Activated T-cell treated with anti-CD3 and anti-CD28 coated beads, Interleukin-2, amount 50 U/mL, for 24 hours (primary cell): Measurements from ENCODE around the gene TNS2.
A peak's percentile ranks its signal among the peaks of the same experiment; 100 is the strongest.

Experiments used
- DNase-seq: peaks from one replicate; pipeline ENCODE4 v3.0.0-alpha.2; 2020
- H3K27ac Mint-ChIP-seq: 2 replicates; pipeline ENCODE4 v1.8.0; 2020; ENCODE audit warnings: mild to moderate bottlenecking, mixed read lengths
- H3K27me3 Mint-ChIP-seq: 2 replicates; pipeline ENCODE4 v1.8.0; 2020; ENCODE audit warnings: mixed read lengths
- H3K36me3 Mint-ChIP-seq: 2 replicates; pipeline ENCODE4 v1.8.0; 2020; ENCODE audit warnings: low read depth, mixed read lengths
- H3K4me1 Mint-ChIP-seq: 2 replicates; pipeline ENCODE4 v1.8.0; 2020; ENCODE audit warnings: low read depth, mixed read lengths
- H3K4me3 Mint-ChIP-seq: 2 replicates; pipeline ENCODE4 v1.8.0; 2020; ENCODE audit warnings: mild to moderate bottlenecking, moderate library complexity, mixed read lengths
- H3K9me3 Mint-ChIP-seq: 2 replicates; pipeline ENCODE4 v1.8.0; 2020; ENCODE audit warnings: mixed read lengths

TNS2 gene

DNA sequence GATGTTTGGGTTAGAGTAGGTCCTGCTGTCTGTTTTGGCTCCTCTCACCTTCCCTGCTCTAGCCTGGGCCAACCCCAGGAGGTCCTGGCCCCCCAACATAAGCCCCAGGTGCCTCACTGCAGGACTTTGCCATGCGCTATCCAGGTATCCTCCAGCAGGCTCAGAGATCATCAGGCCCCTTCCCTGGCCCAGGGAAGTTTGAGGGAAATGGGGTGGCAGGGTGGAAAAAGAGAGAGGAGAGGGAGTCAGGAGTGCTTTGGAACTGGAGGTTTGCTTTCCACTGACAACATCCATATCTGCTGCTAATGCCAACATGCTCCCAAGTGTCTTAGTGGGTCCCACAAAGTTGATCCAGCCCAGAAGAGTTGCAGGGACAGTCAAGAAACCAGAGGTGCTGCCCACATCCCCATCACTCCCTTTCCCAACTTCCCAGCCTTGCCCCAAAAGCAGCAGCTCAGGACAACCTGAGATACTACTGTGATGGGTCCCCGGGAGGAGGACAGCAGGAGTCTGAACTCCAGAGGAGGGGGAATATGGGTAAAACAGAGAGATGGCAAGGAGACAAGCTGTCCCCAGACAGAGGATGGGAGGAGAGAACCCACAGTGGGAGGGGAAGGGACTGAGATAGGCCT, 677 bp downstream of the TNS2 start:
- H3K36me3 Mint-ChIP-seq, result peaks cover 3% of the 10 kb centered on the region
- H3K9me3 Mint-ChIP-seq, result no peaks in the 10 kb centered on the region
- peaks cover 40% of the 10 kb centered on the region for H3K4me1 Mint-ChIP-seq
- no peak overlapping the region for H3K4me3 Mint-ChIP-seq
- DNase-seq, result no peak
- H3K27ac Mint-ChIP-seq, result peak overlapping the region; percentile 16
- H3K27me3 Mint-ChIP-seq, result peaks cover 4% of the 10 kb centered on the region

DNA sequence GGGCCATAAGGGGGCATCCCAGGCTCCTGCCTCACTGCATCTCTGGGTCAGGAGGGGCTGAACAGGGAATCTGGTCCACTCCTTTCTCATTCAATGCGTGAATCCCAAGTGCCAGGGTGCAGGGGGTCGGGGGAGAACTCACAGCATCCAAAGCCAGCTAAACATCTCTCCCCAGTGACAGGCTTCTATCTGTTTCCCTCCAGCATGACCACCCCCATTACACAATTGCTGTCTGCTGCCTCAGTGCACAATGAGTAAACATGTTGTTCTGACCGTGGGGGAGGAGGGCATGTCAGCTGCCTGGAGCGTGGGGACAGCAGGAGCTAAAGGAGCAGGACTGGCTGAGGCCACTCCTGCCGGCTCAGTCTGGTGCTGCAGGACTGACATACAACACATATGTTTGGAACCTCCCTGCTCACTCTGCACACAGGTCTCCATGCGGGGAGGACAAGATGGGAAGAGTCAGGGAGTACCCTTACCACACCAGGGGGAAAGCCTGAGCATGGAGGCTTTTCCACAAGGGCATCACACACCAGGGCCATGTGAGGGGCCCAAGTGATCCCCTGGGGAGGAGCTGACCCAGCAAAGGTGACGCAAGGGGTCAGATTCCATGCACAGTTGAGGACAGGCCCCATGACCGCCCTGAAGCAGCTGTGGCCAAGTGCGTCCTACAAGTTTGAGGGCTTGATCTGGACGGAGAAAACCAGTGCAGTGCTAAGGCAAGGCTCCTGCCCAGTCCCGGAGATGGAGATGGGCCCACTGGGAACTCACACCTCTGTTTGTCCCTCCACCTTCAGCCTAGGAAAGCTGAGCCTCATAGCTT, 1.4 kb downstream of the TNS2 start:
- H3K9me3 Mint-ChIP-seq, result no peaks in the 10 kb centered on the region
- no peak for DNase-seq
- H3K4me3 Mint-ChIP-seq, result no peak overlapping the region
- peaks cover 3% of the 10 kb centered on the region for H3K36me3 Mint-ChIP-seq
- peak overlapping the region; percentile 60 for H3K27ac Mint-ChIP-seq
- no peaks in the 10 kb centered on the region for H3K27me3 Mint-ChIP-seq
- H3K4me1 Mint-ChIP-seq, result peaks cover 33% of the 10 kb centered on the region

DNA sequence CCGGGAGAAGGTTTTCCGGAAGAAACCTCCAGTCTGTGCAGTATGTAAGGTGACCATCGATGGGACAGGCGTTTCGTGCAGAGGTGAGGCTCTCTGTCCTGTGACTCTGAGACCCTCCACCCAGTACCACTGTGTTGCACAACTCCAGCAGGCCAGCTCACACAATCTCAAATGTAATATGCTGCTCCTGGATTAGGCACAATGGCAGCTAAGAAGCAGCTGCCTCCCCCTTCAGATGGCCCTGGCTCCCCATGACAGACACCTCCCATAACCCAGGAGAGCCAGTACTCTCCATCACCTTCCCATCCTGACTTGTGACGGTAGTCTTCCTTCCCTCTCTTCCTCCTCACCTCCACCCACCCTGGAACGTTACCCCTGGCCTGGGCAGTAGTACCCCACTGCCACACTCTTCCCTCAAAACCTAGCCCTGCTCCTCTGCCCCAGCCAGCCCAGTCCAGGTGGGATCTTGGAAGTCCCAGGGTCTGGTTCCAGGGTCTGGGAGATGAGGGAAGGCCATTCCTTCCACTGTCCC, 2.1 kb downstream of the TNS2 start:
- Mint-ChIP-seq H3K27ac (peak overlapping the region; percentile 69), H3K27me3 (no peaks in the 10 kb centered on the region), H3K9me3 (no peaks in the 10 kb centered on the region), H3K4me1 (peaks cover 26% of the 10 kb centered on the region), H3K4me3 (peak overlapping the region; percentile 18), H3K36me3 (peaks cover 3% of the 10 kb centered on the region)
- no peak for DNase-seq

DNA sequence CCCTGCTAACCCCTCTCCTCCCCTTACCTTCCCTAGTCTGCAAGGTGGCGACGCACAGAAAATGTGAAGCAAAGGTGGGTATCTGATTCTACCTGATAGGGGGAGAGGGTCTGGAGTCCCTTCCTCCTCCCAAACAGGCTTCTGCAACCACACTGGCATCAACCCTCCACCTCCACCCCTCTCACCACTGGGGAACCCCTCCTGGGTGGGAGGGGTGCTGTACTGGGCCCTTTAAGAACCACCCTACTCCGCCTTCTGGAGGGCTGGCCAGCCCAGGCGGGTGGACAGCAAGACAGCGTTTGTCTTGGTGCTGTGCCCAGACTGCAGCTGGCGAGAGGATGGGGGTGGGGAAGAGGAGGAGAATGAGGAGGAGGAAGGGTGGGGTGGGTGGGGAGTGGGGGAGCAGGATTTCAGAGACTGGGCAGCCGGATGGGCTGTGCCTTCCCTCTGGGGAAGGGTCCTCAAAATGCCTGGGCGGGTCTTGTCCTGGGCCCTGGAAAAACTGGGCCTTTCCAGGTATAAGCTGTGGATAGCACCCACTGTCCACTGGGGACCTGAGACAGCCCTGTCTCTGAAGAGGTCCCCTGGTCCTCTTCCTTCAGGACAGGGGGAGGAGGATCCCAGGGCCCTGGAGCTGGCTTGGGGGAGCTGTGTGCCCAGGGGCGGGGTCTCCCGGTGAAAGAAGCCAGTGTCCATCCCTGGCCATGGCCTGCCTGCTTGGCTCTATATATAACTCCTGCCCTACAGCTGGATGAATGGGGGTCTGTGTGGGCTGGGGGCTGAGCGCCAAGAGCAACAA, 2.8 kb downstream of the TNS2 start:
- peak overlapping the region; percentile 18 for H3K4me3 Mint-ChIP-seq
- H3K27me3 Mint-ChIP-seq, result no peaks in the 10 kb centered on the region
- peaks cover 26% of the 10 kb centered on the region for H3K4me1 Mint-ChIP-seq
- DNase-seq, result no peak
- H3K9me3 Mint-ChIP-seq, result no peaks in the 10 kb centered on the region
- H3K27ac Mint-ChIP-seq, result peak overlapping the region; percentile 69
- peaks cover 3% of the 10 kb centered on the region for H3K36me3 Mint-ChIP-seq

DNA sequence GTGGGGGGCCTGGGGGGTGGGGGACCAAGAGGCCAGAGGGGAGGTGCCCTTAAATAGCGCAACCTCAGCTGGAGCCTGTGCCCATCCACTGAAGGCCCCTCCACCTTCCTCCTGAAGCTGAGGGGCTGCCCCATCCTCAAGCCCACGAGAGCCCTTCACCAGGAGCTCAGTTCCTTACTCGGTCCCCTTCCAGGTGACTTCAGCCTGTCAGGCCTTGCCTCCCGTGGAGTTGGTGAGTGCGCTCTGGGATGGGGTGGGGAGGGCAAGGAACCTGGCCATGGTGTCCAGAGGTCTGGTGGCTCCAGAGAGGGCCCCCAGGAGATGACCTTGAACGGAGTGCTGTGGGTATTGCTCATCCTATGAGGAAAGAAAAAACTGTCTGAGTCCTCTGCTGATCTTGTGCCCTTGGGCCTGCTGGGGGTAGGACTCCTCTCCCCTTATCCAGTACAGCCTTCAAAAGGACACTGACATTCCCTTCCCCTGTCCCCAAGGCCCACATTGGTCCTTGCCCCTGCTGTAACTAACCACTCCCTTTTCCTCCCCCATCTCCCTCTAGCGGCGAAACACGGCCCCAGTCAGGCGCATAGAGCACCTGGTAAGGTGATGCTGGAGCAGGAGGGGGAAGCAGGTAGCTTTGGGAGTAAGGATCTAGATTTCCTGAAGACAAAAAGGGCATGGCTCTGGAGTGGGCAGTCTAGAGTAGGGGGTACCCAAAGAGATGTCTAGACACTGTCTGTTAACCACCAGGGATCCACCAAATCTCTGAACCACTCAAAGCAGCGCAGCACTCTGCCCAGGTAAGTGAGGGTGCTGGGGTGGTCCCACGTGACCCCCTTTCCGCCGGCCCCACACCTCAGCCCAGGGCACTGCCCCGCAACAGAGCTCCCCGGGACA, 3.6 kb downstream of the TNS2 start:
- Mint-ChIP-seq H3K4me3 (peak overlapping the region; percentile 93), H3K4me1 (peaks cover 22% of the 10 kb centered on the region), H3K36me3 (peaks cover 3% of the 10 kb centered on the region), H3K9me3 (no peaks in the 10 kb centered on the region), H3K27me3 (no peaks in the 10 kb centered on the region), H3K27ac (peak overlapping the region; percentile 97)
- DNase-seq, result peak; percentile 68

DNA sequence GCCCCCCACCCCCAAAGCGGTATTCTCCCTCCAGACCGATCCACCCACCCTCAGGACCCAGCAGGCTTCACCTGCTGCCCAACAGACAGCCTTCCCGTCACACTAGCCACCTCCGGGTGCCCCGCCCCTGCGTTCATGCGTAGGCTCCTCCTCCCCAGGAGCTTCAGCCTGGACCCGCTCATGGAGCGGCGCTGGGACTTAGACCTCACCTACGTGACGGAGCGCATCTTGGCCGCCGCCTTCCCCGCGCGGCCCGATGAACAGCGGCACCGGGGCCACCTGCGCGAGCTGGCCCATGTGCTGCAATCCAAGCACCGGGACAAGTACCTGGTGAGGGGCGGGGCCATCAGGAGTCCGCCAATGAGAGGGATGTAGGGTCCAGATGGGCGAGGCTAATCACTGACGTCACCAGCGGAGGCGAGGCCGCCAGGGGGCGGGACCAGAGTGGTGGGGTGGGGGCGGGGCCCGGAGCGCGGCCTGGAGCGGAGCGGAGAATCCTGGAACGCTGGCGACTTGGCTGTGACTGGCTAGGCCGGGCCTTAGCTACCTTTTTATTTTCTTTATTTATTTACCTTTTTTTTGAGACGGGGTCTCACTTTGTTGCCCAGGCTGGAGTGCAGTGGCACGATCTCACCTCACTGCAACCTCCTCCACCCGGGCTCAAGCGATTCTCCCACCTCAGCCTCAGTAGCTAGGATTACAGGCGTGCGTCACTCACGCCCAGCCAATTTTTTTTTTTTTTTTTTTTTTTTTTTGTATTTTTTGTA, 4.4 kb downstream of the TNS2 start:
- peaks cover 14% of the 10 kb centered on the region for H3K4me1 Mint-ChIP-seq
- no peaks in the 10 kb centered on the region for H3K9me3 Mint-ChIP-seq

DNA sequence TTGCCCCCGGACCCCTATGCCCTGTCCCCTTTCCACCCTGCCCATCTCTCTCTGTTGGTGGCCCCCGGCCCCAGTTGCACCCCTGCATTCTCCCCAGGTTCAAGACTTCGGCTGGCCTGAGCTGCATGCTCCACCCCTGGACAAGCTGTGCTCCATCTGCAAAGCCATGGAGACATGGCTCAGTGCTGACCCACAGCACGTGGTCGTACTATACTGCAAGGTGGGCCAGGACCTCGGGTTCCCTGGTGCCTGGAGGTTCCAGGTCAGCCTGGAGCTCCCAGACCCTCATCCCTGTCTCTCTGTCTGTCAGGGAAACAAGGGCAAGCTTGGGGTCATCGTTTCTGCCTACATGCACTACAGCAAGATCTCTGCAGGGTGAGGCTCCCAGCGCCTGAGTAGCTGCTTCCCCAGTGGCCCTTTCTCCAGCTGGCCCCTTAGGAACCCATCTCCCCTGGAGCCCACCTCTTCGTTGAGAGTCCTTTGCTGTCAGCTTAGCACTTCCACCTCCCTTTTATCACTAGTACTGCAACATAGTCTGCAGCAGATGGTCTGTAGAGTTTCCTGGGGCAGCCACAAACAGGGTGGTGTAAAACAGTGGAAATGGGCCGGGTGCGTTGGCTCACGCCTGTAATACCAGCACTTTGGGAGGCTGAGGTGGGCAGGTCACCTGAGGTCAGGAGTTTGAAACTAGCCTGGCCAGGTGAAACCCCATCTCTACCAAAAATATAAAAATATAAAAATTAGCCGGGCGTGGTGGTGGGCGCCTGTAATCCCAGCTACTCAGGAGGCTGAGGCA, 5.8 kb downstream of the TNS2 start:
- Mint-ChIP-seq H3K36me3 (peaks cover 3% of the 10 kb centered on the region), H3K4me1 (peaks cover 11% of the 10 kb centered on the region), H3K27ac (no peak overlapping the region), H3K27me3 (no peaks in the 10 kb centered on the region), H3K4me3 (no peak overlapping the region), H3K9me3 (no peaks in the 10 kb centered on the region)
- no peak for DNase-seq

More for the DNA sequence above, 4.4 kb downstream of the TNS2 start:
- peak overlapping the region; percentile 93 for H3K4me3 Mint-ChIP-seq
- DNase-seq, result peak; percentile 95
- H3K27me3 Mint-ChIP-seq, result no peaks in the 10 kb centered on the region
- H3K36me3 Mint-ChIP-seq, result peaks cover 3% of the 10 kb centered on the region
- peak overlapping the region; percentile 97 for H3K27ac Mint-ChIP-seq

DNA sequence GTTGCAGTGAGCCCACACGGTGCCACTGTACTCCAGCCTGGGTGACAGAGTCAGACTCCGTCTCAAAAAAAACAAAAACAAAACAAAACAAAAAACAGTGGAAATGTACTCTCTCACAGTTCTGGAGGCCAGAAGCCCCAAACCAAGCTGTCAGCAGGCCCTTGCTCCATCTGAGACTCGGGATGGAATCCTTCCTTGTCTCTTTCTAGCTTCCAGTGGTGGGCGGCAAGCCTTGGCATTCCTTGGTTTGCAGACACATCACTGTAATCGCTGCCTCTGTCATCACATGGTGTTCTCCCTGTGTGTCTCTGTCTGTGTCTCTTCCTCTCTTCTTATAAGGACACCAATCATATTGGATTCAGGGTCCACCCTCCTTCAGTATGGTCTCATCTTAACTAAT, 6.4 kb downstream of the TNS2 start:
- peaks cover 10% of the 10 kb centered on the region for H3K4me1 Mint-ChIP-seq
- H3K27ac Mint-ChIP-seq, result no peak overlapping the region
- no peak overlapping the region for H3K4me3 Mint-ChIP-seq
- DNase-seq, result no peak
- peaks cover 3% of the 10 kb centered on the region for H3K36me3 Mint-ChIP-seq
- no peaks in the 10 kb centered on the region for H3K9me3 Mint-ChIP-seq
- H3K27me3 Mint-ChIP-seq, result no peaks in the 10 kb centered on the region

DNA sequence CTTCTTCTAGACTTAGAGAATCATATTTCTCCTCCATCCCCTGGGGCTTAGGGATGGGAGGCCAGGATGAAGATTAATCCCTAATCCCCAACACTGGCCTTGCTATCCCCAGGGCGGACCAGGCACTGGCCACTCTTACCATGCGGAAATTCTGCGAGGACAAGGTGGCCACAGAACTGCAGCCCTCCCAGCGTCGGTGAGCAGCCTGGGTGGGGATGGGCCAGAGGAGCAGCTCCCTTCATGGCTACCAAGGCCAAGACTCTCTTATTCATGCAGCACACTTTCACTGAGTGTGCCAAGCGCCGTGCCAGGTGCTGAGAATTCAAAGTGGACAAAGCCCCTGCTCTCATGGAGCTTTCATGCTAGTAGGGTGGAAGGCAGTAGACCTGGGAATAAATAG, 7.0 kb downstream of the TNS2 start:
- H3K4me1 Mint-ChIP-seq, result peaks cover 10% of the 10 kb centered on the region
- no peak overlapping the region for H3K27ac Mint-ChIP-seq
- no peak overlapping the region for H3K4me3 Mint-ChIP-seq
- peaks cover 3% of the 10 kb centered on the region for H3K36me3 Mint-ChIP-seq
- no peak for DNase-seq
- no peaks in the 10 kb centered on the region for H3K9me3 Mint-ChIP-seq
- H3K27me3 Mint-ChIP-seq, result no peaks in the 10 kb centered on the region

DNA sequence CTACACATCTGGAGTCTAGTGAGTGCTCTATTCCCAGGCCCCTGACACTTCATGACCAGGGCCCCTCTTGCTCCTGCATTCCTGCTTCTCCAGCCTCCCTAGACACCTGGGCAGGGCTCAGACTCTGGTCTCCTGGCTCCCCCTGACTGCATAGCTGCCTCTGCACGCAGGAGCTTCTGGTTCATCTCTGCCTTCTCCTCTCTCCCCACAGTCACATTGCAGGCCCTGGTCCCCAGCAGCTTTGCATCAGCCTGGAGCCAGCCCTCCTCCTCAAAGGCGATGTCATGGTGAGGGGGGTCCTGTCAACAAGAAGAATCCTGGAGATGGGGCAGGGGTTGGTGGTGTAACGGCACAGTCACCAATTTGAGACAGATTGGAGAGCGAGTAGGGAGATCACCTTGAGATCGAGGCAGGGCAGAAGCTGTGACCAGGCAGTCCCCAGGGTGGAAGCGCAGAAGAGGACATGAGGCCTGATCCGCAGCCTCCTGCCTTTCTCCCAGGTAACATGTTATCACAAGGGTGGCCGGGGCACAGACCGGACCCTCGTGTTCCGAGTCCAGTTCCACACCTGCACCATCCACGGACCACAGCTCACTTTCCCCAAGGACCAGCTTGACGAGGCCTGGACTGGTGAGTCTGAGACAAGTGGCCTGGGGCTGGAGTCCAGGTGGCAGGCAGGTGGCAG, 8.1 kb downstream of the TNS2 start:
- no peak overlapping the region for H3K4me3 Mint-ChIP-seq
- peaks cover 10% of the 10 kb centered on the region for H3K4me1 Mint-ChIP-seq
- H3K27me3 Mint-ChIP-seq, result no peaks in the 10 kb centered on the region
- no peaks in the 10 kb centered on the region for H3K9me3 Mint-ChIP-seq
- H3K36me3 Mint-ChIP-seq, result peaks cover 3% of the 10 kb centered on the region
- H3K27ac Mint-ChIP-seq, result no peak overlapping the region
- DNase-seq, result no peak

DNA sequence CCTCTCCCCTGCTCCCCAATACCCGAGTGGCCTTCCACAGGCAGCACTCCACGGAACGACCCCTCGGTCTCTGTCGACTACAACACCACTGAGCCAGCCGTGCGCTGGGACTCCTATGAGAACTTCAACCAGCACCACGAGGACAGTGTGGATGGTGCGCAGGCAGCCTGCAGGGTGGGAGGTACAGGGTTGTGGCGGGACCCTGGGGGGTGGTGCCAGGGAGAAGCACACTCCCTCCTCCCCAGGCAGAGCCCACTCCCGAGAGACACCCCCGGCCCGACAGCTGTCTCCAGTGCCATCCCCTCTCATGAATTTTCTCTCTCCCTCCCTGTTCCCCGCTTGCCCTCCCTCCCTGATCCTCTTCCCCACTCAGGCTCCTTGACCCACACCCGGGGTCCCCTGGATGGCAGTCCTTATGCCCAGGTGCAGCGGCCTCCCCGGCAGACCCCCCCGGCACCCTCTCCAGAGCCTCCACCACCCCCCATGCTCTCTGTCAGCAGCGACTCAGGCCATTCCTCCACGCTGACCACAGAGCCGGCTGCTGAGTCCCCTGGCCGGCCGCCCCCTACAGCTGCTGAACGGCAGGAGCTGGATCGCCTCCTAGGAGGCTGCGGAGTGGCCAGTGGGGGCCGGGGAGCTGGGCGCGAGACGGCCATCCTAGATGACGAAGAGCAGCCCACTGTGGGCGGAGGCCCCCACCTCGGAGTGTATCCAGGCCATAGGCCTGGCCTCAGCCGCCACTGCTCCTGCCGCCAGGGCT, 9.0 kb downstream of the TNS2 start:
- Mint-ChIP-seq H3K4me1 (peaks cover 5% of the 10 kb centered on the region), H3K27me3 (no peaks in the 10 kb centered on the region), H3K36me3 (peaks cover 11% of the 10 kb centered on the region), H3K4me3 (no peak overlapping the region), H3K27ac (no peak overlapping the region), H3K9me3 (no peaks in the 10 kb centered on the region)
- DNase-seq, result no peak
